ENCODE results near the gene CFAP92.
"Not testable (repeated sequence)": the region's sequence is repeated elsewhere in the genome, so short reads cannot be mapped to it uniquely, and the experiment has no call there.

Gene CFAP92

GRCh38 chr3:128902426-128902825 is 91.5 kb downstream of the CFAP92 start:
- no peak for DNase-seq (ENCODE audit: low read depth, low spot score)

GRCh38 chr3:128895843-128896697 is 97.8 kb downstream of the CFAP92 start:
- DNase-seq (ENCODE audit: low read depth, low spot score), result no peak

- DNase-seq (ENCODE audit: low read depth, low spot score), result no peak
Observed at GRCh38 chr3:128889139-128889894, 104.6 kb downstream of the CFAP92 start.

- no peak for DNase-seq (ENCODE audit: low read depth, low spot score)
Observed at GRCh38 chr3:128884992-128885391, 108.9 kb downstream of the CFAP92 start.

GRCh38 chr3:128882719-128883118 is 111.2 kb downstream of the CFAP92 start:
- no peak for DNase-seq (ENCODE audit: low read depth, low spot score)

- DNase-seq (ENCODE audit: low read depth, low spot score), result no peak
Observed at GRCh38 chr3:128881576-128881975, 112.3 kb downstream of the CFAP92 start.

- DNase-seq (ENCODE audit: low read depth, low spot score), result not testable (repeated sequence)
Observed at GRCh38 chr3:128880455-128880854, 113.4 kb downstream of the CFAP92 start.

- DNase-seq (ENCODE audit: low read depth, low spot score), result no peak
Observed at GRCh38 chr3:128879991-128880390, 113.9 kb downstream of the CFAP92 start.

GRCh38 chr3:128879125-128879969 is 114.5 kb downstream of the CFAP92 start, which contains the start of gene ACAD9:
ACAD9 (plus strand) TSS chr3:128879620; CDS start chr3:128879692, 72 bp downstream.
- peak; percentile 99 for DNase-seq (ENCODE audit: low read depth, low spot score)

GRCh38 chr3:128878556-128879124 is 115.2 kb downstream of the CFAP92 start:
- peak; percentile 66 for DNase-seq (ENCODE audit: low read depth, low spot score)

- DNase-seq (ENCODE audit: low read depth, low spot score), result no peak
Observed at GRCh38 chr3:128878011-128878457, 115.8 kb downstream of the CFAP92 start.

GRCh38 chr3:128875556-128876120 is 118.2 kb downstream of the CFAP92 start:
- DNase-seq (ENCODE audit: low read depth, low spot score), result peak; percentile 33

GRCh38 chr3:128874481-128875180 is 119.2 kb downstream of the CFAP92 start:
- no peak for DNase-seq (ENCODE audit: low read depth, low spot score)

GRCh38 chr3:128873244-128874022 is 120.4 kb downstream of the CFAP92 start:
- no peak for DNase-seq (ENCODE audit: low read depth, low spot score)

- DNase-seq (ENCODE audit: low read depth, low spot score), result no peak
Observed at GRCh38 chr3:128872744-128873143, 121.1 kb downstream of the CFAP92 start.

- no peak for DNase-seq (ENCODE audit: low read depth, low spot score)
Observed at GRCh38 chr3:128872282-128872681, 121.6 kb downstream of the CFAP92 start.

- no peak for DNase-seq (ENCODE audit: low read depth, low spot score)
Observed at GRCh38 chr3:128870347-128870746, 123.5 kb downstream of the CFAP92 start.

- DNase-seq (ENCODE audit: low read depth, low spot score), result no peak
Observed at GRCh38 chr3:128867200-128868125, 126.4 kb downstream of the CFAP92 start.
